ENCODE measurements around the gene FAM193A.

FAM193A gene

DNA sequence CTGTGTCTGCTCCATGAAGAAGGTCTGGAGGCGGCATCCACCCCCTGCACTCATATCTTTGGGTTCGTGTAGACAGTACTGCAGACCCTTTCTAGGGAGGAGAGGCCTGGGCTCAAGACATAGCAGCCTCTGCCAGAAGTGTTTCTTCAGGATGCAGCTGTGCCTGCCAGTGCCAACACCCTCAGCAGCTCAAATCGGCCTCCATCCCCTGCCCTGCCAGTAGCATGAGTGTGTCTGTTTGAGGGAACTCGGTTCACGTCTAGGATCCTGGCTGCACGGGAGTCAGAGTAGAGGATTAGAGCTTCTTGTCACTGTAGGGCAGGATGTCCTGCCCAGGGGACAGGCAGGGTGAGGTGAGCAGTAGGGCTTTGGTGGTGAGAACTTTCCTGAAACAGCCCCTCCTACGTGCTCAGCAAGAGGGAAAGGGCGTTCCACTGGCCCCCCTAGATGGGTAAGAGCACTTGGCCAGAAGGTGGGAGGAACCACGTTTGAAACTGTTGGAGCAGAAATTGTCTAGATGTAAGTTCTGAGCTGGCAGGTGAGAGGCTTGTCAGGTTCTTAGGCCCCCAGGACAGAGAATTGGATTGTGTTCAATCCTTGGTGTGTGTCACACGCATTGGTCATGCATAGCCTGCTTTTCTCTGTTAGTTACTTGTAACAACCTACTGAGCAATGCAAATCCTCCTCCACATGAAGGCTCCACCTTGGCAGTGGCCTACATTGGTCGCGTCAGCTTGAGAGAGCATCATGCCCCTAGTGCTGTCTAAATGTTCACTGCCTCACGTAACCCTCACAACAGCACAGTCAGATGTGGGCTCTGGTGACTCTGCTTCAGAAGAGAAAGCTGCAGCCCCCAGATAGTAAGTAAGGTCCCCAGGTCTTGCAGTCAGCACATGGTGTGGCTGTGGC lies 25.8 kb upstream of the FAM193A start:
- TF ChIP-seq, protein P1, sequence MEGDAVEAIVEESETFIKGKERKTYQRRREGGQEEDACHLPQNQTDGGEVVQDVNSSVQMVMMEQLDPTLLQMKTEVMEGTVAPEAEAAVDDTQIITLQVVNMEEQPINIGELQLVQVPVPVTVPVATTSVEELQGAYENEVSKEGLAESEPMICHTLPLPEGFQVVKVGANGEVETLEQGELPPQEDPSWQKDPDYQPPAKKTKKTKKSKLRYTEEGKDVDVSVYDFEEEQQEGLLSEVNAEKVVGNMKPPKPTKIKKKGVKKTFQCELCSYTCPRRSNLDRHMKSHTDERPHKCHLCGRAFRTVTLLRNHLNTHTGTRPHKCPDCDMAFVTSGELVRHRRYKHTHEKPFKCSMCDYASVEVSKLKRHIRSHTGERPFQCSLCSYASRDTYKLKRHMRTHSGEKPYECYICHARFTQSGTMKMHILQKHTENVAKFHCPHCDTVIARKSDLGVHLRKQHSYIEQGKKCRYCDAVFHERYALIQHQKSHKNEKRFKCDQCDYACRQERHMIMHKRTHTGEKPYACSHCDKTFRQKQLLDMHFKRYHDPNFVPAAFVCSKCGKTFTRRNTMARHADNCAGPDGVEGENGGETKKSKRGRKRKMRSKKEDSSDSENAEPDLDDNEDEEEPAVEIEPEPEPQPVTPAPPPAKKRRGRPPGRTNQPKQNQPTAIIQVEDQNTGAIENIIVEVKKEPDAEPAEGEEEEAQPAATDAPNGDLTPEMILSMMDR (IDR thresholded peaks at IDR 0.05), result no peak

DNA sequence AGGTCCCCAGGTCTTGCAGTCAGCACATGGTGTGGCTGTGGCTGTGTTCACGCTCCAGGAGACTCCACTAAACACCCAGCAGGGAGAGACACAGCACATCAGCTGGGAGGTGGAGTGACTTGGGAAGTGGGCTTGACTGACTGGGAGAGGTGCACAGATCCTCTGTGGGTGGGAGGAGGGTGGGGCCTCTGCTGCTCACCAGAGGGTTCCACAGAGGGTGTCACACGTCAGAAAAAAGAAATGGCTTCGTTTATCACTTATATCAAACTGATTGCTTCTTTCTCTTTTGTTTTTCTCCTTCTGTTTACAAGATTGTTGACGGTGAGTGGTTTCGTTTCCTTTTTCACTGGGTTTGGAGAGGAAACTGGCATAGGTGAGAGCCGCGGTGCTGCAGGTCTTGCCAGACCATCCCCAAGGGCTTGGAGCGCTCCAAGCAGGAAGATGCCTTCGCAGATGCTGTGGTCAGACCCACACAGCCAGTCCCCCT lies 24.8 kb upstream of the FAM193A start:
- TF ChIP-seq, protein P1 (IDR thresholded peaks at IDR 0.05), result no peak

DNA sequence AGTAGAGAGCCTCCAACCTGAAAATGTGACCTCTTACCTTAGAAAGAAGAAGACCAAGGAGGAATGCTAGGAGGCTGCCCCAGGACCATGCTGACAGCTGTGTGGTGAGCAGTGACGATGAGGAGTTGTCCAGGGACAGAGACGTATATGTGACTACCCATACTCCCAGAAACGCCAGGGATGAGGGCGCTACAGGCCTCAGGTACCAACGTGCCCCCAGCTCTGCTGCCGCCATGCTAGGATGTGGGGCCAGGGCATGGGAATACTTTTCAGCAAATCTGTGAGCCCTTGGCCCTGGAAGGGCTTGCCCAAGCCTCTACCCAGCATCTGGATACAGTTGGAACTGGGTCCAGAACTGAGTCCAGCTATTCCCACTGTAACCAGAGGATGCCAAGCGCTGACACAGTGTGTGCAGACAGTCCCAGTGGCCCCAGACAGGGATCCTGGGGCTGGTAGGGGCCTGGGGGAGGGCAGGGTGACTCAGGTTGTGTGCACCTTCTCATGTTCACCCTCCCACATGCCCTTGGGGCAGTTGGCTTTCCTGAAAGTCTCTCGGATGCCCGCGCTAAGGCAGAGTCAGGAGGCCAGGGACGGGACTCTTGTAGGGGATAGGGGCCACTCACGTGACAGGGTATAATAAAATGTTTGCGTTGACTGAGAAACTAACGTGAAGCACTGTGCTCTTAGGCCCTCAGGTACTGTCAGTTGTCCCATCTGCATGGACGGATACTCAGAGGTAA lies 23.9 kb upstream of the FAM193A start:
- TF ChIP-seq, protein P1 (IDR thresholded peaks at IDR 0.05), result no peak

DNA sequence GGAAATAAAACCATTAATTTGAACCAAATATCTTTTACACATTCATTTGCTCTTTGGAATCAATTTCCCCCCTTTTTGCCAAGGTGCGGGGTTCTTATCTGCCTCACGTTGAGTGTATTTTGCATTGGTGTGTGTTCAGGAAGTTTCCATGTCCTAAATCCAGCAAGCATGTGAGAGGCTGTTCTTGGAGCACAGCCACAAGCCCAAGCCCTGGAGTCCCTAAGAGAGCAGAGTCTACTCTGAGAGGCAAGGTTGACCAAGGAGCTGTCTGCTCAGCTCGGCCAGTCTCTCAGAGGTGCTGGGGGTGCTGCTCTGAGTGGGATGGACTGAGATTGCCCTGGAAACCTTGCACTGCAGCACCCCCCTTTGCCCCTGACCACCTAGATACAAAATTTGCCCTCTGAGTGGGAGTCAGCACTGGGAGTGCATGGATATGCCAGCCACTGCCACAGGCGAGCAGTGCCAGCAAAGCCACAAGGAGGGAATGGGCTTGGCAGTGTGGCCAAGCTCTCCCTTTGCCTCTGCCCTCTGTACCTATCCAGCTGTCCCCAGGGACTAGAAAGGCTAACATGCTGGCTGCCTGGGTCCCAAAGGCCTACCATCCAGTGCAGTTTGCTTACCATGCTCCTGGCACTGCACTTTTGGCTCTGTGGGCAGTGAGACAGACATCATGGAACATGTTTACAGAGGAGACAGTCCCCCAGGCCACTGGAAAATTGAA lies 20.5 kb upstream of the FAM193A start:
- TF ChIP-seq, protein P1 (IDR thresholded peaks at IDR 0.05), result no peak

DNA sequence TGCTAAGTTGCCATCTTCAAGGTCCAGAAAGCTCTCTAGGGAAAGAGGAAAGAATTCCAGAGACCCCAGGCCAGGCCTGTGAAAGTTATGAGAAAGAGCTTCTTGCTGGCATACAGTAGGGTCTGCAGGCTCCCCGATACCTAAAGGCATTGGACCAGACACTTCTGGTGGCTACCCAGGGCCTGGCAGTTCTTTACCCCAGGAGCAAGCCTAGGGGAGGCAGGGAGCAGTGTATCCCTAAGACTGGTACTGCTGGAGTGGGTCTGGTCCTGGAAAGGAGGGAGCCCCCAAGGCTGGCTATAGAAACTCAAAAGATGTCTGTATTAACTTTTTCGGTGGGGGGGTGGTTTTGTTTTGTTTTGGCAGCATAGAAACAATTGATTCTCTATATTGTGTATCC lies 19.8 kb upstream of the FAM193A start:
- TF ChIP-seq, protein P1 (IDR thresholded peaks at IDR 0.05), result no peak

DNA sequence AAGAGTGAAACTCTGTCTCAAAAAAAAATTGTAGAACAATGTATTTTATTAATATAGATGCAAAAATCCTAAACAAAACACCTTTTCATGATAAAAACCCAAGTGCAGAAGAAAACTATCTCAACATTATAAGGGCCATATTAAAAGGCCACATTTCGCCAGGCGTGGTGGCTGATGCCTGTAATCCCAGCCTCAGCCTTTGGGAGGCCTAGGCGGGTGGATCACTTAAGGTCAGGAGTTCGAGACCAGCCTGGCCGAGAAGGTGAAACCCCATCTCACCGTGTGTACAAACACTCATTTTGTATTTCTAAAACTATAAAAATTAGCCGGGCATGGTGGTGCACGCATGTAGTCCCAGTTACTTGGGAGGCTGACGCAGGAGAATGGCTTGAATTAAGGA lies 9.9 kb upstream of the FAM193A start:
- TF ChIP-seq, protein P1 (IDR thresholded peaks at IDR 0.05), result no peak

DNA sequence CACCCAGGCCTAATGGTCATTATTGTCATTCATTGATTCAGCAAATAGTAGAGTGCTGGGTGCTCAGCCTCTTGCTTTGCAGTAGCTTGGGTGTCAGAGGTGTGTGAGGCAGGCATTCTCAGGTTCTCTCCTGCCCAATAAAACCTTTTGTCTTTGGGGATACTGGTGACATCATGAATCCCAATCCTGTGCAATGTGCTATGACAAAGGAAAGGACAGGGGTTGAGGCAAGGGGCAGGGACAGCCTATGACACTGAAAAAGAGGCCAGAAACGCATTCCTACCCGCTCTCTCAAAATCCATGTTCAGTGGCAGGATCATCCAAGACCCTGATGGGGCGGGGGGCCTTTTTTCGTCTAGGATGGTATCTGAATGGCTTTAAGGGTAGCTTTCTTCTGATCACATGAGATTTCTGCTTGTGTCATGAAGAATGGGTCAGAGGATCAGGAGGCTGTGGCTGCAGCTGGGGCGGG lies 1.5 kb upstream of the FAM193A start:
- TF ChIP-seq, protein P1 (IDR thresholded peaks at IDR 0.05), result no peak

All from LNCAP (cell line).